GM21447 (cell line): Measurements from ENCODE around the gene KSR1.
A peak's percentile ranks its signal among the peaks of the same experiment; 100 is the strongest.

ENCODE experiments used
- ATAC-seq: cut with Tn5 transposase; IDR thresholded peaks from one replicate; pipeline ENCODE4 v1.9.1; 2021; ENCODE audit not compliant: unreplicated experiment

Gene KSR1

DNA sequence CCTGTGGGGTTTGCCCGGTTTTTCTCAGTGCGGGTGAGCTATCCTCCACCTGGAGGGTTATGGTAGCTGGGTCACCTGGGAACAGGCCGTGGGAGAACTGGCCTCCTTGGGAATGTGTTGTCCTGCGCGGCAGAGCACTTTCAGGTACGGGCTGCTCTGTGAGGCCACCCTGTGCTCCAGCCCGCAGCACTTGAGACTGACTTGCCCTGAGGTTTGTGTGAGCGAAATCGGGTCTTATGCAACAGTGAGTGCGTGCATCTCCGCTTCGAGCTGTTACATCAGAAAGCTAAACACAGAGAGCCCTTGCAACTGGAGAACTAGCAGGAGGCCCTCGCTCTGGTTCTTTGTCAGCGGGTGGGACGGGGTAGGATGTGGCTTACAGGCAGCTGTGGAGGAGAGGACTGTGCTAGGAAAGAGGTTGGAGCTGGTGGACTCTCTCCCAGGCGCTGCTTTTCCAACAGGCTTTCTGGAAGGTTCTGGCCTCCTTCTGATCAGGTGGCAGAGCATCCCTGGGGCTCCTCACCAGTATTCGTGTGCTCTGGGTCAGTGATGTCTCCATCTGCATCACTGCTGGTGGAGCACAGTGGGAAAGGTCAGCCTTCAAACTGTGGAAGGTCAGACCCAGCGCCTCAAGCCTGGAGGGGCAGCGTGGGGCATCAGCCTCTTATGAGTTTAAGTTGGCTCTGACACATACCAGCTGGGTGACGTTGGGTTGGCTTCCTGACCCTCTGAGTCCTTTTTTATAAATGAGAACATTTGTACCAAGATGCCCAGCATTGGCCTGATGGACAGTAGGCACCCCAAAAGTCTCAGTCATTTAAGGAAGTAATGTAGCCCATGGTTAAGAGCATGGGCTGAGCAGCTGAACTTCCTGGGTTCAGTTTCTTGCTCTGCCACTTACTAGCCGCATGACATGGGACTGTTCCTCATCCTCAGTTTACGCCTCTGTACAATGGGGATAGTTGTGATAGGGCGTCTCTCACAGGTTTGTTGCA is 76.3 kb downstream of the KSR1 start:
- no peak for ATAC-seq

DNA sequence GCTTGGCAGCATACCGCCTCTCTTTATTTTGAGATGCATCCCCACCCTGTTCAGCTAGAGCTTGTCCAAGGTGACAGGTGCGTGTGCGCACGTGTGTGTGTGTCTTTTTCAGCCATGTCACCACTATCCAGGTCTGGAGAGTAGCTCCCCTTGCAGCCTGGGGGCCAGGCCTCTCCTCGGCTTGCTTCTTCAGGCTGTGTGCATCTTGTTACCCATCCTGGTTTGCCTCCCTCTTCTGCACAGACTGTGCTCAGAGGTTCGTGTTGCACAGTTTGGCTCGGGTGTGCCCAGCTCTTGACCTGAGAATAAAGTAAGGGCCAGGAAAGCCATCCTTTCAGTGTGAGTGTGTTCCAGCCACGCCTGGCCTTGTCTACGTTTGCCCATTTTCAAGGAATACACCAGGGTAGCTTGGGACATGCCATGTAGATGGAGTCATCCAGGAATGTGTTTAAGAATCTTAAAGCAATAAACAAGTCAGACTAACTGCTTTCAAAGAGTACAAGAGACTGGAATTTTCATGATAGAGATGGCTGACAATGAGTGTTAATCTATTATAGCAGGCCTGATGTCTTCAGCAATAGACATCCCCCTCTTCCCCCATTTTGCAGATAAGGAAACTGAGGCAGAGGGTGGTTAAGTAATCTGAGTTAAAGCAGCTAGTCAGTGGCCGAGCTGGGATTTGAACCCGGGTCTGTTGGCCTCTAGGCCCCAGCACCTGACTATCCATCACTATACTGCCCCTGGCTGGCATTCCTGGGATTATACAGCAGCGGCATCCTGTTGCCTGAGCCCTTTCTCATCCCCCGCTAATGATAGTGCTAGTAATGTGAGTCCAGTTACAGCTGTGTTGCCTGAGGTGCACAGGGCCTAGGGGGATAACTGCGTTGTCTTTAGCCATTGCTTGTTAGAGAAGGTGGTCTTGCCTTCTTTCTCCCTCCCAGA is 77.9 kb downstream of the KSR1 start:
- no peak for ATAC-seq

- ATAC-seq = no peak
Measured at GRCh38 chr17:27535178-27535928, 79.1 kb downstream of the KSR1 start.

DNA sequence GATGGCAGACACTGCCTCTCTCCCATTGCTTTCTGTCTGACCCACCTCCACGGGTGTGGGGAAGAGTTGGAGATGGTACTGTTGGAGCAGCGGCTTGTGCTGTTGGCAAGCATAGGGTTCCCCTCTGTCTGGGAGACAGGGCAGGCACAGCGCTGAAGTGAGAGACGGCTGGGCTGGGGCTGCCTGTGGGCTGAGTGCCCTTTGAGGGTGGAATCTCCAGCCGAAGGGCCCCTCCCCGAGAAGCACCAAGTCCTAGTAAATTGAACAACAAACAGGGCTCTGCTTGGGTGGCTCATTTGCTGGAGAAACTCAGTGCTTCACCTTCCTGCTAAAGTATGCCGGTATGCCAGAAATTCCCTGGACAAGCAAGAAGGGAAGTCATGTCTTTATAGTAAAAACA is 79.7 kb downstream of the KSR1 start:
- no peak for ATAC-seq

DNA sequence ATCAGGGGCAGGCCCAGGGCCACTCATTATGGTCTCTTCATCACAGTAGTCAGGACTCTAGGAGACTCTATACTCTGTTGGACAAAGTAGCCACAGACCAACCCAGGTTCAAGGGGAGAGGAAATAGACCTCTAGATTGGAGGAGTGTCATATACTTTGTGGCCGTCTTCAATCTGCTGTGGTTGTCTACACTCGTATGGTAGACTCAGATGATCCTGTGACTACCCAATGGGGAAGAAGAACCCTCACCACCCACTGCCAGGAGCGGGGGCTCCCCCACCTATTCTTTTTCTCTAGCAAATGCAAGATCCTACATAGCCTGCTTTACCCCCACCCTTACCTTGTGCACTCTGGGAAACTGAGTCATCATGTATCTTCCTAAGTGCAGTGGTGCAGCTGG is 80.5 kb downstream of the KSR1 start:
- ATAC-seq = no peak

GRCh38 chr17:27538156-27538955 is 82.1 kb downstream of the KSR1 start:
- ATAC-seq = no peak

DNA sequence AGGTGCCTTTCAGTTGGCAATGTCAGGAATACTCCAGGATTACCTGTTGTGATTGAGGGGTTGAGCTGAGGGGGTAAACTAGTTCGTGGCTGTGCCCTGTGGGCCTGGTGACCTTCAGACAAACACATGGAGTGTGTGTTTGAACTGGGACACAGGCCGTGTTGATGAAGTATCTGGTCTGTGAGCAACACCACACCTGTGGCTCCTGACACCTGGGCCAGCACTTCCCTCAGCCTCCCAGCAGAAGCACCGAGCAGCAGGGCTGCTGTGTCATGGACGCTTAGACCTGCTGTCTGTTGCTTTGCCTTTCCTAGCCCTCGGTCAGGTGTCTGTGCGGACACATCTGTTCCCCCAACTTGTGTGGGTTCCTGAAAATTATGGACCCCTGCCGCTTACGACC is 82.9 kb downstream of the KSR1 start:
- ATAC-seq = no peak

- ATAC-seq = no peak
Measured at GRCh38 chr17:27539794-27540317, 83.6 kb downstream of the KSR1 start.

GRCh38 chr17:27540318-27541101 is 84.3 kb downstream of the KSR1 start:
- ATAC-seq = no peak

GRCh38 chr17:27541301-27542023 is 85.2 kb downstream of the KSR1 start:
- ATAC-seq = no peak

- ATAC-seq = no peak
Measured at GRCh38 chr17:27542841-27543463, 86.7 kb downstream of the KSR1 start.

DNA sequence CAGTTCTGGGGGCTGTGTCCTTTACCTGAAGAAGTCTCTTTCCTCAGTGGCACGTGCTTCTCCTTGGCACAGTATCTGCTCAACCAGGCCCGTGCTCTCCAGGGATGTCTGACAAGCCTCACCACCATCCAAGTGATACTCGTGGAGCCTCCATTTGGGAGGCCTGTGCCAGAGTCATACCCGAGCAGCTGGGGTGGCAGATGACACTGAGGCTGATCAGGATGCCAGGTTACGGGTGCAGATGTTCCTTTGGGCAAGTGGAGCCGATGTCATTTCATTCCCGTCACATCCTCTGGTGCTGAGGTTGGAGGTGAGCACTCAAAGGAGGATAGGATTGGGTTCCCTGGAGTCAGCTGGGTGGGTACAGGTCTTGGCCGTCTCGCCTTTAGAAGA is 87.2 kb downstream of the KSR1 start:
- ATAC-seq = no peak

DNA sequence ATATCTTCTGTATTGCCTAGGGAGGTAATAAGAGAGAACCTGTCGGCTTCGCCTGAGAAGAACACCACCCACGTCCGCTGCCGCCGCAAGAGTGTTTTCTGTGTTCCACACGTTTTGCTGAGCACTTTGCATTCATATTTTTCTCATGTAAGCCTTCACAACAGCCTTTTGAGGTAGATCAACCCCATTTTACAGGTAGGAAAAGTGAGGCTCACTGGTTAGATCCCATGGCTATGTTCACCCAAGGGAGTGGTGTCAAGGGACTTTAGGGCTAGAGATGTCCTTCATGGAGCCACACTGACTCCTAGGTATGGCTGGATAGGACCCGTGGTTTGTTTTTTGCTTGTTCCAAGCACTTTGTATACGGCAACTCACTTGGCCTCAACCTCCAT is 87.7 kb downstream of the KSR1 start:
- ATAC-seq = no peak

DNA sequence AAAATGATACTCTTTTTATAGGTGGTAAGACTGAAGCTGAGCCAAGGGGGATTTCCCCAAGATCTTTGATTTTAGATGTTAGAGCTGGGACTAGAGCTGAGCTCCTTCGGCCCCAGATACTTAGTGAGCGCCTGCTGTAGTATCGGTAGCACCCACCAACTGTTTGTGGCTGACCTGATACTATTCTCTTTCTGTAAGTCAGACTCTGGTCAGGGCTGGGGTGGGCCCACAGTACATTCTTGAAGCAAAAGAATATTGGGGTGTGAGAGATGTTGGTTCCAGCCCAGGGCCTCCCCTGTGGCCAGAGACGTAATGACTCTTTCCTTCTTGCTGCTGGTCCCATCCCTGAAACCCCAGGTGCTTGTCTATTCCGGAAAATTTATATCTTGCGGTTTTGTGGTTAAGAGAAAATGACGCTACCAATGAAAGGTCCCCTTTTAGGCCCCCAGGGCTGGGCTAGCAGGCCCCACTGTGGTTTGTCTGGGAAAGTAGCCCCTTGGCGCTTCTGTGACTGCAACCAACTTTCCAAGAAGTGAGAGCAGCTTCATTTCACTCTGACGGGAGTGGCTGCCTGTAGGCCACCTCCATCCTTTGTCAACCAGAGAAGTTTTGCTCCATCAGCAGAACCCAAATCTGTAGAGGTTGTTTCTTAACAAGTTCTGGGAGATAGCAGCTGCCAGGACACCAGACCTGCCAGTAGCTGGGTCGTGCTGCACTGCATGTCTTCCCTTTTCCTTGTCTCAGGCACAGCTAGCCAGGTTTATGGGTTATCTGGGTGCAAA is 88.3 kb downstream of the KSR1 start:
- peak; percentile 82 for ATAC-seq

DNA sequence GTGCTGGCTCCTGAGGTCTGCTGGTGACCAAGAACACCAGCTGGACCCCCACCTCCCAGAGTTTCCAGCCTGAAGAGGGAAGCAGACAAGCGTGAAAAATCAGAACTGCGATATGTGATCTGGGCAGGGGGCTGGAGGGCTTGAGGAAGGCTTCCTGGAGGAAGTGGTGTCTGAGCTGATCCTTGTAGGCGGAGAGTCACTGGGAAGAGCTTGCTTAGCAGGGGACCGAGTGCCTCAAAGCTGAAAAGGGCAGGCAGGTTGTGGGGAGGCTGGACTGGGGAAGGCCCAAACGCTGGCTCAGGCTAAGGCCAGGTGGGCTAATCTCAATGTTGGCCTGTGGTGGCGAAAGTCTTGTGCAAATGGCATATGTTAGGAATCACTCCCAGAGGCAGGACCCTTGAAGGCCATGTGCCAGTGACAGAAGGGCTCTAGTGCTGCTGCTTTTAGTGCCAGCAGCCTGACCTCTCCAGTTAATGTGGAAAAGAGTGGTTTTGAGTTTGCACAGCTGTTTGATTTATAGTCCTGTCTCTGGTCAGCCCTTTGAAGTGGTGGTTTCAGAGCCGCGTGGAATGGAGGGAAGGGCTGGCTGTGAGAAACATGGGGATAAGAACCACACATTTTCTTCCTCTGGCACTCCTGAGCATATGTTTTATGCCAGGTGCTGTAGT is 89.4 kb downstream of the KSR1 start:
- no peak for ATAC-seq

GRCh38 chr17:27546624-27547300 is 90.5 kb downstream of the KSR1 start:
- peak; percentile 22 for ATAC-seq
